ENCODE results near the gene TTC9. TPM values are rescaled to one million over a fixed set of nuclear protein-coding genes. Genes with fewer than 3 reads are reported as not detected.

The TTC9 gene
- total RNA-seq, 1 donor from 2014 or later = 1.9 TPM

DNA sequence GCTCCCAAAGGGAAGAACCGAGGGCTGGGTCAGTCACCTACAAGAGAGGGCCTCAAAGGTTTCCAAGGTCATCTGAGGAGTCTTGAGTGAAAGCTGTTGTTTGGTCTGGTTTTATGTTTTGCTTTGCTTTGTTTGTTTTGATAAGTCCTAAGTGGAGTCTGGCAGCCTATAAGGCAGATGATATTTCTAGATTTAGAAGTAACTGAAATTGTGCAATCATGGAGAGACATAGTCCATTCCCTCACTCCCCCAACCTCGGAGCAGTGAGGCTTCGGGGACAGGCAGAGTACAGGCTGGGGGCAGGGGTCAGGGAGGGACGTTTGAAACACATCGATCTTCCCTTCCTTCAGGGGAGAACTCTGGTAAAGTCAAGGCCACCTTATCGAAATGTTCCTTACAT, 42.3 kb downstream of the TTC9 start:
- H3K36me3 ChIP-seq = no peaks in the 10 kb centered on the region

DNA sequence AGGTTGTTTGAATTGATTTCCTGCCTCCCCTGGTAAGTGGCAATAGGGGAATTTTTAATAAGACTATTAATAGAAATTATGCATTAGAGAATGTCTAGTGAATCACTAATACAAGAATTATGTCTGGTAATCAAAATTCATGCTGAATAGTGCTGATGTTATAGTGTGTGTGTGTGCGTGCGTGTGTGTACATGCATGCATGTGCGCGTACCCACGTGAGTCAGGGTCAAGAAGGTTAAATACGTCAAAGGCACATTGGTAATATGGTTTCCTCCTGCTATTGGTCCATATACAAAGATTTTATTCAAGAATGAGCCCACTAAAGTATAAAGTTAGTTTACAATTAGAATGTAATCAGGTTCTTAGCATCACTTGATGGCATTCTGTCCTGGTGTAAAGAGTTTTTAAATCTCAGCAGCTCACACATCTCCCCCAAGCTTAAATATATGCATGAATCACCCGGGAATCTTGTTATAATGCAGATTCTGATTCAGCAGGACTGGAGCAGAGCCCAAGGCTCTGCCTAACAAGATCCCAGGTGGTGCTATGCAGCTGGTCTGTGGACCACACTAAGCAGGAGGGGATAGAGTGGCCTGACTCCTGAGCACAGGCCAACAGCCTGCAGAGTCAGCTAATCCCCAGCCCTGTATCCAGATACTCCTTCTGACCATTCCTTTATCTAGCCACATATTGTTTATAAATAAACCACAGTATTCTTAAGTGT, 43.9 kb downstream of the TTC9 start:
- TF ChIP-seq, protein P1, sequence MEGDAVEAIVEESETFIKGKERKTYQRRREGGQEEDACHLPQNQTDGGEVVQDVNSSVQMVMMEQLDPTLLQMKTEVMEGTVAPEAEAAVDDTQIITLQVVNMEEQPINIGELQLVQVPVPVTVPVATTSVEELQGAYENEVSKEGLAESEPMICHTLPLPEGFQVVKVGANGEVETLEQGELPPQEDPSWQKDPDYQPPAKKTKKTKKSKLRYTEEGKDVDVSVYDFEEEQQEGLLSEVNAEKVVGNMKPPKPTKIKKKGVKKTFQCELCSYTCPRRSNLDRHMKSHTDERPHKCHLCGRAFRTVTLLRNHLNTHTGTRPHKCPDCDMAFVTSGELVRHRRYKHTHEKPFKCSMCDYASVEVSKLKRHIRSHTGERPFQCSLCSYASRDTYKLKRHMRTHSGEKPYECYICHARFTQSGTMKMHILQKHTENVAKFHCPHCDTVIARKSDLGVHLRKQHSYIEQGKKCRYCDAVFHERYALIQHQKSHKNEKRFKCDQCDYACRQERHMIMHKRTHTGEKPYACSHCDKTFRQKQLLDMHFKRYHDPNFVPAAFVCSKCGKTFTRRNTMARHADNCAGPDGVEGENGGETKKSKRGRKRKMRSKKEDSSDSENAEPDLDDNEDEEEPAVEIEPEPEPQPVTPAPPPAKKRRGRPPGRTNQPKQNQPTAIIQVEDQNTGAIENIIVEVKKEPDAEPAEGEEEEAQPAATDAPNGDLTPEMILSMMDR (IDR thresholded peaks at IDR 0.05; ENCODE audit: borderline replicate concordance) = no peak
- intact Hi-C loops (cut with micrococcal nuclease) = no loop called here

More for the DNA sequence above, 42.3 kb downstream of the TTC9 start:
- Histone ChIP-seq H3K9me3 (replicated peaks) (no peaks in the 10 kb centered on the region), H3K27ac (replicated peaks) (no peak overlapping the region), H3K4me3 (no peak overlapping the region), H3K27me3 (ENCODE audit: low read depth) (no peaks in the 10 kb centered on the region), H3K4me1 (no peaks in the 10 kb centered on the region)
- TF ChIP-seq, protein P1 (IDR thresholded peaks at IDR 0.05; ENCODE audit: borderline replicate concordance) = no peak
- DNase-seq = no peak
- intact Hi-C loops (cut with micrococcal nuclease) = no loop called here

DNA sequence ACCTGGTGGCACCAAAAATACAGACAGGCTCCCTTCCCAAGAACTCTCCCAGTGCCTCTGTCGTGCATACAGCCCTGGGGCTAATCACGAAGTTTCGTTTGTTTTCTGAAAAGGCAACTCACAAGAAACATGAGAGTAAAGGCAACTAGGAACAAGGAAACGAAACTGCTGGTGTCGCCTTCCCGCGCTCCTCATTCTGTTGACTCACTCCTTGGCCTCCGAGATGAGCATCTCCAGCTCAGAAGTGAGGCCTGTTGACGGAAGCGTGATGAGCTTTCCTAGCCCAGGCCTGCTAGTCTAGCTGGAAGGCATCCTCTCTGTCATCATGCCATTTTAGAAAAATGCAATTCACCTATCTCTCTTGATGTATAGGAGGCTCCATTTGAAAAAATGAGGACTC, 50.5 kb downstream of the TTC9 start:
- intact Hi-C loops (cut with micrococcal nuclease) = no loop called here
- Histone ChIP-seq H3K4me3 (no peak overlapping the region), H3K27ac (replicated peaks) (no peak overlapping the region), H3K27me3 (ENCODE audit: low read depth) (no peaks in the 10 kb centered on the region), H3K9me3 (replicated peaks) (no peaks in the 10 kb centered on the region), H3K4me1 (no peaks in the 10 kb centered on the region), H3K36me3 (no peaks in the 10 kb centered on the region)
- DNase-seq = peak; percentile 30
- TF ChIP-seq, protein P1 (IDR thresholded peaks at IDR 0.05; ENCODE audit: borderline replicate concordance) = no peak

More for the DNA sequence above, 43.9 kb downstream of the TTC9 start:
- Histone ChIP-seq H3K27me3 (ENCODE audit: low read depth) (no peaks in the 10 kb centered on the region), H3K27ac (replicated peaks) (no peak overlapping the region), H3K9me3 (replicated peaks) (no peaks in the 10 kb centered on the region), H3K4me3 (no peak overlapping the region), H3K4me1 (no peaks in the 10 kb centered on the region), H3K36me3 (no peaks in the 10 kb centered on the region)
- no peak for DNase-seq

DNA sequence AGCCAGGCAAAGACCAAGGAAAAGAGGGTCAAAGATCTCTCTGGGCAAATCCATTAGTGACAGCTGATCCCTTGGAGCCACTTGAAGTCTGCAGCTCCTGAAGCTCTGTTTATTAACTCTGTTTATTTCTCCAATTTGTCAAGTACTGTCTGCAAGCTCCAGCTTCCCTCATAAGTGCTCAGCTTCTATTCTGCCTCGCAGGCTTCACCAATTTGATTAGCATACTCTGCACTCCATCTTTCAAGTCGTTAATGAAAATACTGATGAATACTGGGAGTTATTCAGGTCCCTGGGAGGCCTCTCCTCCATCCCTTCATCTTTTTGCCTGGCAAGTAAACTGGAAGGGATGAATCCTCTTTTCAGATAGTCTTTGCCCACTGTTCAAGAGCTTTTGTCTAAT, 54.3 kb downstream of the TTC9 start:
- TF ChIP-seq, protein P1 (IDR thresholded peaks at IDR 0.05; ENCODE audit: borderline replicate concordance) = no peak
- H3K27ac ChIP-seq (replicated peaks) = no peak overlapping the region
- H3K4me3 ChIP-seq = no peak overlapping the region
- DNase-seq = no peak
- H3K4me1 ChIP-seq = peaks cover 18% of the 10 kb centered on the region
- H3K36me3 ChIP-seq = no peaks in the 10 kb centered on the region
- H3K9me3 ChIP-seq (replicated peaks) = no peaks in the 10 kb centered on the region
- intact Hi-C loops (cut with micrococcal nuclease) = no loop called here
- no peaks in the 10 kb centered on the region for H3K27me3 ChIP-seq (ENCODE audit: low read depth)

DNA sequence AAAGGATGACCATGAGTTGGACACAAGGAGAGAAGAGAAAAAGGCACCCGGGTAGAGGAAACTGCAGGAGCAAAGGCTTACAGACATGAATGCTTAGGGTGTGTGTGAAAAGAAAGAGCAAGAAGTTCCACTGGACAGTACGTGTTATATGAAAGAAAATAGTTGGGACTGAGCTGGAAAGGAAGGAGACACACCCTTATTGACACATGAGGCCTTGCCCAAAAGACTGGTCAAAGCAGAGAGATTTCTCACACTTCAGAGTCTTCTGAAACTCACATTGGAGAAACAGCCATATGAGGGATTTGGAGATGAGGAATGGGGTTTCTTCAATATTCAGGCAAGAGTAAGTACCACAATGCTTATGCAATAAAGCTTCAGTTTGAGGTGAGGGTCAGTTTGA, 56.0 kb downstream of the TTC9 start:
- intact Hi-C loops (cut with micrococcal nuclease) = no loop called here
- Histone ChIP-seq H3K36me3 (no peaks in the 10 kb centered on the region), H3K27ac (replicated peaks) (no peak overlapping the region), H3K27me3 (ENCODE audit: low read depth) (no peaks in the 10 kb centered on the region), H3K4me3 (no peak overlapping the region), H3K4me1 (peaks cover 18% of the 10 kb centered on the region), H3K9me3 (replicated peaks) (no peaks in the 10 kb centered on the region)
- DNase-seq = no peak
- TF ChIP-seq, protein P1 (IDR thresholded peaks at IDR 0.05; ENCODE audit: borderline replicate concordance) = no peak

Data from left ventricle myocardium inferior (tissue), 1 donor.